AG09319 (cell line): Measurements from ENCODE around the gene DDX18.
"Not testable (repeated sequence)": the region's sequence is repeated elsewhere in the genome, so short reads cannot be mapped to it uniquely, and the experiment has no call there.

ENCODE experiments used
- DNase-seq: peaks from one replicate; pipeline ENCODE4 v3.0.0-alpha.2; 2010; ENCODE audit warnings: low read depth; ENCODE audit errors: extremely low read depth
- CTCF ChIP-seq: IDR thresholded peaks from 2 replicates; pipeline ENCODE4 v1.5.1; 2011; ENCODE audit warnings: low read depth, mild to moderate bottlenecking, inconsistent platforms, low read length, moderate library complexity

DDX18 gene

GRCh38 chr2:117820444-117820843, 6.0 kb downstream of the DDX18 start:
- TF ChIP-seq CTCF: no peak
- DNase-seq: no peak

GRCh38 chr2:117825437-117825836, 10.9 kb downstream of the DDX18 start:
- no peak for DNase-seq
- TF ChIP-seq CTCF: no peak

GRCh38 chr2:117827464-117827863, 13.0 kb downstream of the DDX18 start:
- DNase-seq: not testable (repeated sequence)

GRCh38 chr2:117828870-117829269, 14.4 kb downstream of the DDX18 start:
- no peak for TF ChIP-seq CTCF
- no peak for DNase-seq

- no peak for TF ChIP-seq CTCF
- DNase-seq: no peak
Measured at GRCh38 chr2:117832332-117832731, 17.8 kb downstream of the DDX18 start.

GRCh38 chr2:117832905-117833613, 18.6 kb downstream of the DDX18 start:
- TF ChIP-seq CTCF: no peak
- DNase-seq: no peak

GRCh38 chr2:117833911-117834310, 19.4 kb downstream of the DDX18 start:
- no peak for TF ChIP-seq CTCF
- DNase-seq: no peak

GRCh38 chr2:117834992-117835391, 20.5 kb downstream of the DDX18 start:
- DNase-seq: no peak
- TF ChIP-seq CTCF: no peak
